Testis (tissue), 5 donors: ENCODE measurements around the gene NIPSNAP3A. TPM values are rescaled to one million over a fixed set of nuclear protein-coding genes. Genes with fewer than 3 reads are reported as not detected.
"Not testable (repeated sequence)": the region's sequence is repeated elsewhere in the genome, so short reads cannot be mapped to it uniquely, and the experiment has no call there.

Source experiments
- DNase-seq: peaks from one replicate; pipeline ENCODE4 v3.0.0-alpha.2; 2019
- H3K27ac ChIP-seq, 2 donors: fragments of 200-600 bp; sonication (generic); one replicate each; pipeline ENCODE4 v1.5.1; 2019
- H3K27me3 ChIP-seq: fragments of 200-600 bp; sonication (generic); one replicate; pipeline ENCODE4 v1.5.1; 2019
- H3K36me3 ChIP-seq: fragments of 200-600 bp; sonication (generic); one replicate; pipeline ENCODE4 v1.5.1; 2017; ENCODE audit warnings: low read depth; ENCODE audit errors: missing control alignments
- H3K4me1 ChIP-seq: fragments of 200-600 bp; sonication (generic); one replicate; pipeline ENCODE4 v1.5.1; 2019
- H3K4me3 ChIP-seq, 2 donors: fragments of 200-600 bp; sonication (generic); one replicate each; pipeline ENCODE4 v1.5.1; 2017 to 2019
- H3K9me3 ChIP-seq: fragments of 200-600 bp; sonication (generic); one replicate; pipeline ENCODE4 v1.5.1; 2017
- POLR2A ChIP-seq: fragments of 450-650 bp; IDR thresholded peaks from one replicate; pipeline ENCODE4 v1.6.1; 2017; ENCODE audit warnings: antibody characterized with exemption, mild to moderate bottlenecking, moderate library complexity
- WGBS, 2 donors: methylation state at CpG; one replicate each; pipeline ENCODE4 v1.1.5; 2018; 5-methylcytosine and 5-hydroxymethylcytosine counted together
- intact Hi-C: fragments of 100-400 bp; cut with DNase I; formaldehyde crosslinking; loops from one replicate; pipeline ENCODE4 v1.15.1; 2023; ENCODE audit warnings: low total_unique reads
- long read RNA-seq, 2 donors: transcript quantifications; one replicate each; lab custom pipeline, GENCODE V29; 2026
- polyA plus RNA-seq: library from polyadenylated mRNA; stranded (reverse); fragments of 350-450 nt; fragmentation: Illumina TruSeq; extraction: RNeasy Lipid Tissue Mini Kit (QIAGEN cat#74804); gene quantifications from one replicate; pipeline ENCODE4 v1.2.3, GENCODE V29; 2014; ENCODE audit warnings: low read depth, low replicate concordance; ENCODE audit not compliant: insufficient read depth
- total RNA-seq, 2 donors: library from RNA; depleted of rRNA; stranded (reverse); fragments of >200 nt; gene quantifications; one replicate each; pipeline ENCODE4 v1.2.3, GENCODE V29; 2016
- TF ChIP-seq, protein P1 (sequence below), 3 experiments: fragments of 450-650 bp in 2 of 3; fragments of 200-600 bp in 1 of 3; sonication (generic) in 1 of 3; IDR thresholded peaks; one replicate each; pipeline ENCODE4 v1.5.1; 2016 to 2019; ENCODE audit warnings: antibody characterized with exemption in 3 of 3, mild to moderate bottlenecking in 2 of 3, moderate library complexity in 1 of 3

Gene NIPSNAP3A
- total RNA-seq, result 10 to 100 TPM; 21.6 to 28.8 TPM
- 27.0 TPM for polyA plus RNA-seq
- long read RNA-seq, donor 1, transcript NIPSNAP3A-201 (6 exons, 1,633 nt), result major isoform, 35 of 85 reads
- long read RNA-seq, donor 1, partial matches to known transcripts, result 50 of 85 reads
- long read RNA-seq, donor 1, other reads (novel, unspliced or antisense), result 0 of 85 reads
- long read RNA-seq, donor 2, transcript NIPSNAP3A-201 (6 exons, 1,633 nt), result major isoform, 29 of 53 reads
- long read RNA-seq, donor 2, partial matches to known transcripts, result 24 of 53 reads
- long read RNA-seq, donor 2, other reads (novel, unspliced or antisense), result 0 of 53 reads

GRCh38 chr9:104747565-104748358 lies at the start of gene NIPSNAP3A:
TSS of gene NIPSNAP3A (plus strand) at chr9:104747683. CDS start at chr9:104747793, 110 bp downstream.
- Histone ChIP-seq H3K36me3 (no peaks in the 10 kb centered on the region), H3K27me3 (no peaks in the 10 kb centered on the region), H3K4me3 (peak within 1 kb of the TSS; percentile 88), H3K27ac (peak within 1 kb of the TSS; percentile 91 to 96), H3K9me3 (no peaks in the 10 kb centered on the region), H3K4me1 (peaks cover 6% of the 10 kb centered on the region)
- intact Hi-C loops, result no loop called here
- 0 to 2% methylated on average over 20 to 41 of the region's 71 CpGs for WGBS, 2 donors
- DNase-seq, result peak; percentile 91
- peak; percentile 4 for TF ChIP-seq POLR2A
- TF ChIP-seq, protein P1, sequence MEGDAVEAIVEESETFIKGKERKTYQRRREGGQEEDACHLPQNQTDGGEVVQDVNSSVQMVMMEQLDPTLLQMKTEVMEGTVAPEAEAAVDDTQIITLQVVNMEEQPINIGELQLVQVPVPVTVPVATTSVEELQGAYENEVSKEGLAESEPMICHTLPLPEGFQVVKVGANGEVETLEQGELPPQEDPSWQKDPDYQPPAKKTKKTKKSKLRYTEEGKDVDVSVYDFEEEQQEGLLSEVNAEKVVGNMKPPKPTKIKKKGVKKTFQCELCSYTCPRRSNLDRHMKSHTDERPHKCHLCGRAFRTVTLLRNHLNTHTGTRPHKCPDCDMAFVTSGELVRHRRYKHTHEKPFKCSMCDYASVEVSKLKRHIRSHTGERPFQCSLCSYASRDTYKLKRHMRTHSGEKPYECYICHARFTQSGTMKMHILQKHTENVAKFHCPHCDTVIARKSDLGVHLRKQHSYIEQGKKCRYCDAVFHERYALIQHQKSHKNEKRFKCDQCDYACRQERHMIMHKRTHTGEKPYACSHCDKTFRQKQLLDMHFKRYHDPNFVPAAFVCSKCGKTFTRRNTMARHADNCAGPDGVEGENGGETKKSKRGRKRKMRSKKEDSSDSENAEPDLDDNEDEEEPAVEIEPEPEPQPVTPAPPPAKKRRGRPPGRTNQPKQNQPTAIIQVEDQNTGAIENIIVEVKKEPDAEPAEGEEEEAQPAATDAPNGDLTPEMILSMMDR (IDR thresholded peaks at IDR 0.05), result no peak

GRCh38 chr9:104700306-104700705 lies 47.2 kb upstream of the NIPSNAP3A start:
- H3K27me3 ChIP-seq, result no peaks in the 10 kb centered on the region
- TF ChIP-seq, protein P1 (IDR thresholded peaks at IDR 0.05), result no peak
- TF ChIP-seq POLR2A, result no peak
- DNase-seq, result no peak
- WGBS, 2 donors, result 92 to 95% methylated on average over 3 of the region's 3 CpGs
- H3K27ac ChIP-seq, result no peak overlapping the region
- H3K36me3 ChIP-seq, result no peaks in the 10 kb centered on the region
- H3K4me3 ChIP-seq, result no peak overlapping the region
- no peaks in the 10 kb centered on the region for H3K4me1 ChIP-seq
- no peaks in the 10 kb centered on the region for H3K9me3 ChIP-seq
- intact Hi-C loops, result no loop called here

DNA sequence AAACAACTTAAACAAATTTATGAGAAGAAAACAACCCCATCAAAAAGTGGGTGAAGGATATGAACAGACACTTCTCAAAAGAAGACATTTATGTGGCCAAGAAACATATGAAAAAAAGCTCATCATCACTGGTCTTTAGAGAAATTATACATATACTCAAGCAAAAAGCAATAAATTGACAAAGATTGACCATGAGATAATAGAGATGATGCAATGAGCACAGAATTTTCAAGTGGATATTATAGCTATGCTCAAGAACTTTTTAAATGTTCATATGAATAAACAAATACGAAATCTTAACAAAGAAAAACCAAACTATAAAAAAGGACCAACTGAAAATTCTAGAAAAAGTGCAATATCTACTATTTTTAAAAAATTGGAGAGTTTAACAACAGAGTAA lies 38.7 kb upstream of the NIPSNAP3A start:
- H3K36me3 ChIP-seq, H3K27ac ChIP-seq, DNase-seq, H3K27me3 ChIP-seq, H3K4me1 ChIP-seq, intact Hi-C loops, H3K9me3 ChIP-seq, H3K4me3 ChIP-seq: not testable (repeated sequence)
- WGBS, 2 donors, result 73 to 88% methylated on average over 1 of the region's 1 CpG

GRCh38 chr9:104711604-104712003 lies 35.9 kb upstream of the NIPSNAP3A start:
- no peaks in the 10 kb centered on the region for H3K27me3 ChIP-seq
- H3K9me3 ChIP-seq, result no peaks in the 10 kb centered on the region
- H3K27ac ChIP-seq, result no peak overlapping the region
- TF ChIP-seq, protein P1 (IDR thresholded peaks at IDR 0.05), result no peak
- no peak for TF ChIP-seq POLR2A
- H3K36me3 ChIP-seq, result no peaks in the 10 kb centered on the region
- intact Hi-C loops, result no loop called here
- DNase-seq, result no peak
- 81 to 85% methylated on average over 4 of the region's 4 CpGs for WGBS, 2 donors
- no peak overlapping the region for H3K4me3 ChIP-seq
- H3K4me1 ChIP-seq, result no peaks in the 10 kb centered on the region

DNA sequence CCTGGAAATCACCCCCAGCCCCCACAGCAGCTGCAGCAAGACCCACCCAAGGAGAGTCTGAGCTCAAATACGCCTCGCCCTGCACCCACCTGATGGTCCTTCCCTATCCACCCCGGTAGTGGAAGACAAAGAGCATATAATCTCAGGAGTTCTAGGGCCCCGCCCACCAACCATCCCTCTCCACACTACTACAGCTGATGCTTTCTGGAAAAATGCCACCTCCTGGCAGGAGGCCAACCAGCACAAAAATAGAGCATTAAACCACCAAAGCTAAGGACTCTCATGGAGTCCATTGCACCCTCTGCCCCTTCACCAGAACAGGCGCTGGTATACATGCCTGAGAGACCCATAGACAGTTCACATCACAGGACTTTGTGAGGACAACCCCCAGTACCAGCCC lies 22.5 kb upstream of the NIPSNAP3A start:
- 87 to 100% methylated on average over 3 to 5 of the region's 5 CpGs for WGBS, 2 donors
- Histone ChIP-seq H3K4me3 (no peak overlapping the region), H3K4me1 (peaks cover 4% of the 10 kb centered on the region), H3K36me3 (no peaks in the 10 kb centered on the region), H3K9me3 (no peaks in the 10 kb centered on the region), H3K27me3 (no peaks in the 10 kb centered on the region), H3K27ac (no peak overlapping the region)
- DNase-seq, result no peak
- TF ChIP-seq POLR2A, result no peak
- TF ChIP-seq, protein P1 (IDR thresholded peaks at IDR 0.05), result no peak
- intact Hi-C loops, result no loop called here
